Stromal cell of bone marrow (primary cell): Measurements from ENCODE around the gene SARS2.
A peak's percentile ranks its signal among the peaks of the same experiment; 100 is the strongest.
"Not testable (repeated sequence)": the region's sequence is repeated elsewhere in the genome, so short reads cannot be mapped to it uniquely, and the experiment has no call there.

ENCODE experiments used
- DNase-seq: peaks from one replicate; pipeline ENCODE4 v3.0.0-alpha.2; 2012; ENCODE audit warnings: low read depth

The SARS2 gene, protein sequence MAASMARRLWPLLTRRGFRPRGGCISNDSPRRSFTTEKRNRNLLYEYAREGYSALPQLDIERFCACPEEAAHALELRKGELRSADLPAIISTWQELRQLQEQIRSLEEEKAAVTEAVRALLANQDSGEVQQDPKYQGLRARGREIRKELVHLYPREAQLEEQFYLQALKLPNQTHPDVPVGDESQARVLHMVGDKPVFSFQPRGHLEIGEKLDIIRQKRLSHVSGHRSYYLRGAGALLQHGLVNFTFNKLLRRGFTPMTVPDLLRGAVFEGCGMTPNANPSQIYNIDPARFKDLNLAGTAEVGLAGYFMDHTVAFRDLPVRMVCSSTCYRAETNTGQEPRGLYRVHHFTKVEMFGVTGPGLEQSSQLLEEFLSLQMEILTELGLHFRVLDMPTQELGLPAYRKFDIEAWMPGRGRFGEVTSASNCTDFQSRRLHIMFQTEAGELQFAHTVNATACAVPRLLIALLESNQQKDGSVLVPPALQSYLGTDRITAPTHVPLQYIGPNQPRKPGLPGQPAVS

DNA sequence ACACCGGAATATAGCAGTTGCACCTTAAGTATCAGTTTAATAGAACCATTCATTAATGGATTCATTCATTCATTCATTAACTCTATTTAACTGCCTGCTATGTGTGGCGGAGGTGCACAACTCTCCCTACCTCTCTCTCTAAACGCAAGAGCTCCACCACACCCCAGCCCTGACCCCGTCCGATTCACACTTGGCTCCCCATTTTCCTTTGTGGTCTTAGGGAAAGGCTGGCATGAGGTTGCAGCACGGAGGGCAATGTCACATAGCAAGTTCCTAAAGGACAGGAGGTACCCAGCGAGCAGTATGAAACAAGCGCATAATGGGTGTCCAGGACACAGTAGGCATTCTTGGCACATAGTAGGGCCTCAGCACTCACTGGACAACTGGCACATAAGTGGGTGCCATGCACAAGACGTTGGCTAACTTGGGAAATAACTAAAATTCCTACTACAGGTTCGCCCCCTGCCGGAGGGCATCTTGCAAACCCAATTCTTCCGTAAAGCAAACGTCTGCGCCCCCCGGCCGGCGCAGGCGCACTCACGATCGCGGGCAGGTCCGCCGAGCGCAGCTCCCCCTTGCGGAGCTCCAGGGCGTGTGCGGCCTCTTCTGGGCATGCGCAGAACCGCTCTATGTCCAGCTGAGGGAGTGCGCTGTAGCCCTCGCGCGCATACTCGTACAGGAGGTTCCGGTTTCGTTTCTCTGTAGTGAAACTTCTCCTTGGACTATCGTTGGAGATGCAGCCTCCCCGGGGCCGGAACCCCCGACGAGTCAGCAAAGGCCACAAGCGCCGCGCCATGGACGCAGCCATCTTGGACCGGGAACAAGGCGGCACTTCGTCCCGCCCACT is at the start of gene SARS2:
Gene SARS2 (minus strand): TSS at position 835 of the 847 bp plus-strand sequence. CDS start 27 bp downstream, at position 808.
- DNase-seq = peak; percentile 77

DNA sequence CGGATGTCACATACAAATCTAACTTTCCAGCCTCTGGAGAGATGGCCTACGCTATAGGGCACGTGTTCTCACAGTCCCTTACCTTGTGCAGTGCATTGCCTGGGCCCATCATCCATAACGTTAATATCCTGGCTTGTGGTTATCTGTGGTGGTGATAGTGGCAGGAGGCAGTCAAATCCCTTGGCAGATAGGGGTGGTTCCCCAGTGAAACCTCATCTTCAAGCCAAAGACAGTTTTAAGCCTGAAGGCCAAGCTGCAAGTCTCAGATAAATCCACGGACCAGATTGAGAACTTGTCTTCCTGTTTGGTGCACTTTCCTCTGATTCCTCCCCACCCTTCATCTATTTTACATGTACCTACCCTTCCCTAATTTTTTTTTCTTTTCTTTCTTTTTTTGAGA is 49.2 kb upstream of the SARS2 start:
- DNase-seq = no peak

DNA sequence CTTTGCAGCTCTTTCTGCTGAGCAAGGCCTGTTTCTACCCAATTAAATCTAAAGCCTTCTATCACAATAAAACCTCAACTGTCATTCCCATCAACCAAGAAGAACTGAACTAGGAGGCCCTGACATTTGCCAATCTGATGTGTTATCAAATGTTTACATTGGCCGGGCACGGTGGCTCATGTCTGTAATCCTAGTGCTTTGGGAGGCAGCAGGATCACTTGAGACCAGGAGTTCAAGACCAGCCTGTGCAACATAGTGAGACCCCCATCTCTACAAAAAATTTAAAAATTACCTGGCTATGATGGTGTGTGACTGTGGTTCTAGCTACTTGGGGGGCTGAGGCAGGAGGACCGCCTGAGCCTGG is 47.7 kb upstream of the SARS2 start:
- no peak for DNase-seq

DNA sequence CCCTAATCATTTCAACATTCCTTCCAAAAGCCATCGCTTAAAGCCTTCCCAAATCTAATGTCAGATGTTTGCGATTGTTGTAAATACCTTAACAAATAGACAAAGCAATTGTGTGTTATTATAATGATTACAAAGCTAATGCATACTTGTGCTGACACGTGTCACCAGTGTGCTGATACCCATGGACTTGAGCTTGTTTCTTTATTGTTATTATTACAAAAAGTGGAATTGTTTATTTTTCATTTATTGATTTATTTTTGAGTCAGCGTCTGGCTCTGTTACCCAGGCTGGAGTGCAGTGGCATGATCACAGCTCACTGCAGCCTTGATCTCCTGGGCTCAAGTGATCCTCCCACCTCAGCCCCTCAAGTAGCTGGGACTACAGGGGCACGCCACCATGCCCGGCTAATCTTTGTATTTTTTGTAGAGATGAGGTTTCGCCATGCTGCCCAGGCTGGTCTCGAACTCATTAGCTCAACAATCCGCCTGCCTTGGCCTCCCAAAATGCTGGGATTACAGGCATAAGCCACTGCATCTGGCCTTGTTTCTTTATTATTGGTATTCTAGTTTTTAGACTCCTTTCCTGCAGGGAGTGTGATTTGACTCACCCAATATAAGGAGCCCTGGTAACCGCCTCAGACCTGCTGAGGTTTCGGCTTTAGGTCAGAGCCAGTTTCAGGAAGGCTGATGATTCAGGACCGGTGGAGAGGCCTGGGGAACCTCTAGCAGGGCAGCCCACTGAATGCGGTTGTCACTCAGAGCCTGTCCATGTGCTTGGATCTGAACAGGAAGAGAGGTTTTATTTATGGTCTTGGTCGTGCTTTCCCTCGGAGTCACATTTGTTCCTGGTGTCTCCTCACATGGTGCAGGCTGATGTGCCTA is 47.1 kb upstream of the SARS2 start:
- DNase-seq = no peak

DNA sequence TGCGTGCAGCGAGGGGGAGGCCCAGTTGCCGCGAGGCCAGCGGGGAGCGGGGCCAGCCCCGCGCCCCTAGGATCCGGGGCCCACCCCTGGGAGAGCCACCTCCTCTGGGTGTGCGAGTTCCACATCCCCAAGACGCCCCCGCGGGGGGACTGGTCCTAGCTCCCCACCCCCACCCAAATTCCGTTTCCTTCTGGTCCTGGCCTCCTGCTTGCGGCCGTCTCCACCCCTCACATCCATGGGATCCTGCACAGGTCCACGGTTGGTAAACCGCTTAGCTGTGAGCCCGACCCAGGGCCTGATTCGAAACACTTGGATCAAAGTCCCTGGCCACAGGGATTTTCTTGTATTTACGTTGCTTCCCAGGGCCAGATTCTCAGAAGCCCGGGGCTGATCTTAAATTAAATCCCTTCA is 45.3 kb upstream of the SARS2 start:
- DNase-seq = no peak

DNA sequence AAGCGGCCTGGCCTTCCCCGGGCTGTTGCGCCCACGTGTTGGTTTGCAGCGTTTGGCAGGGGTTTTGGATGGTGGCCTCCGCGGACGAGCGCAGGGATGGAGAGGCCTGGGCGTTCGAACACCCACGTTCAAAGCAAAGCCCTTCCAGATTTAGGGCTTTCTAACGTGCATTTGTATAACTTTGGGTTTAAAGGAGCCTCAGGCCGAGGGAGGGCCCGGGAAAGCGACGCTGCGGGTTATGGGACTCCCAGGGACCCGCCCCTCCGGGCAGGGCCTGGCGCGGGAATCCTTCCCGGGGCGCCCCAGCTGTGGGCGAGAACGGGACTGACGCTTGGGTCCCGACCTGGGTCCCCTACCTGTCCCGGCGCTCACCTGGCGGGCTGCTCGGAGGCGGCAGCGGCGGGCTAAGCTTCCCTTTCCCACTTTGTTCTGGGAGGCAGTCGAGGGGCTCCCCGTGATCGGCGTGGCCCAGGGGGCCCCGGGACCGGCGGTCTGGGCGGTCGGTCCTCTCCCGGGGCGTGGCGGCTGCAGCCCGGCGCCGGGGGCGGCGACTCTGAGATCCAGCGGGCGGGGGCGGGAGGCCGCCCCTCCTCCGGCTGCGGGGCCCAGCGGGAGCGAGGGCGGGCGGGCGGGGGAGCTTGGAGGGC is 44.8 kb upstream of the SARS2 start, which contains the start of gene FBXO17:
Gene FBXO17 (minus strand): TSS at position 529 of the 647 bp plus-strand sequence. CDS start 25,423 bp downstream, outside the sequence.
- DNase-seq = no peak

DNA sequence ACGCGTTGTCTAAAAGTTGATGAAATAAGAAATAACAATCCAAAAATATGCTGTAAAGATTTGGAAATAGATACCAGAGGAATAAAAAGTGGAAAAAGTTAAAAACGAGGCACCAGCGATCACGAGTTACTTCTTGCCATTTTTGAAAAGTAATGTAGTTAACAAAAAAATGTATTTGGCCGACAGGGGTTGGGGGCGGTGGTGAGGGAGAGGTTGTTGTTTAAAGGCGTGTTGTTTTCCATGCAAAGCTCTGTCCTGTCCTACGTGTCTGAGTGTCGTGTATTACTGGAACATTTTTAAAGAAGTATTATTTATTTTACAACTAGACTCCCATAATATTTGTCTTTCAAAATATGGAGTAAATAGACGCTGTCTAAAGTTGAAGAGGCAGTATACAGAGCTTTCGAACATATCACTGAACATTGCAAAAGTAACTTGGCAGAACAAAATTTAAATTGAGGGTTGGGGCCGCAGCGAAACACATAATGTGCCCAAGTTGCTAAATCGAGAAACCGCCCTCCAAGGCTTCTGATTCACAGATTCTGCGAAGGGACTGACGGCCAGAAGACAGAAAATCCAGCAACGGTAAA is 44.2 kb upstream of the SARS2 start:
- no peak for DNase-seq

DNA sequence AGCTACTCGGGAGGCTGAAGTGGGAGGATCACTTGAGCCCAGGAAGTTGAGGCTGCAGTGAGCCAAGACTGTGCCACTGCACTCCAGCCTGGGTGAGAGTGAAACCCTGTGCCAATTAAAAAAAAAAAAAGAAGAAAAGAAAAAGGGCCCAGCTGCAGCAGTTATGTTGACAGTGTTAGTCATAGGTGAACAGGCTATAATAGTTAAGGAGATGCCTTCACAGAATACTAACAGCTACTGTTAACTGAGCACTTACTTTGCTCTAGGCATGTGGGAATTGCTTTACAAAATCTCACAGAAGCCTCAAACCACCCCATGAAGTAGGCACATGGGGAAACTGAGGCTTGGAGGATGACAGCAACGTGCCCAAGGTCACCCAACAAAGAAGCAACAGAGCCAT is 41.1 kb upstream of the SARS2 start:
- no peak for DNase-seq

DNA sequence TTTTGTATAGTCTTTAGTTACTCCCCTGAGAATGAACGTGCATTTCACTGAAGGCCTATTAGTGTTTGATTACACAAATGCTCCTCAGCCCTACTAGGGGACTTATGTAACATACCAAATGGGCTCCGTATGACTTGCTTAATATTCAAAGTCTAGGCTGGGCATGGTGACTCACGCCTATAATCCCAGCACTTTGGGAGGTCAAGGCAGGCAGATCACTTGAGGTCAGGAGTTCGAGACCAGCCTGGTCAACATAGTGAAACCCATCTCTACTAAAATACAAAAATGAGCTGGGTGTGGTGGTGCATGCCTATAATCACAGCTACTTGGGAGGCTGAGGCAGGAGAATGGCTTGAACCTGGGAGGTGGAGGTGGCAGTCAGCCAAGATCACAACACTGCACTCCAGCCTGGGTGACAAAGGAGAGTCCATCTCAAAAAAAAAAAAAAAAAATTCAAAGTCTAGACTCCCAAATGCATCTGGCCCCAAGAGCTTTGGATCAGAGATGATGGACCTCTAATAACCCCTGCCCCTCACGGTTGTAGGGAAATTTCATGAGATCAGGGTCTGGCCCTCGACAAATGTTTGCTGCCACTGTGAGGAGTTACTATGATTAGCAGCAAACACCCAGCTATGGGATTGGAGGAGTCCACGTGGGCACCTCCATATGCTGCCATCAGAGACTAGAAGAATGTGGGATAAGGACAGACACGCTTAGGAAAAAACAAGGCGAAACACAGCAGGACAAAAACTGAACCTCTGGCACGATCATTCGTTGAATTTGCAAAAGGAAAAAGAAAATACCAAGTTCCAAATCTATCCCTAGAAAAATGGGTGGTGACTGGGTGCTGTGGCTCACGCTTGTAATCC is 40.3 kb upstream of the SARS2 start:
- DNase-seq = no peak

DNA sequence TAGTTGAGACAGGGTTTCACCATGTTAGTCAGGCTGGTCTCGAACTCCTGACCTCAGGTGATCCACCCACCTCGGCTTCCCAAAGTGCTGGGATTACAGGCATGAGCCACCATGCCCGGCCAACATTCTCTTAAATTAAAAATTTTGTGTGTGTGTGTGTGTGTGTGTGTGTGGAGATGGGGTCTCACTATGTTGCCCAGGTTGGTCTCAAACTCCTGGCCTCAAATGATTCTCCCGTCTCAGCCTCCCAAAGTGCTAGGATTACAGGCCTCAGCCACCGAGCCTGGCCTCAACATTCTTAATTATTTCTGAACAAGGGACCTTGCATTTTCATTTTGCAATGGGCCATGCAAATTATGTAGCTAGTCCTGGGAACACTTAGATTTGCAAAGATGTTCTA is 35.6 kb upstream of the SARS2 start:
- not testable (repeated sequence) for DNase-seq

DNA sequence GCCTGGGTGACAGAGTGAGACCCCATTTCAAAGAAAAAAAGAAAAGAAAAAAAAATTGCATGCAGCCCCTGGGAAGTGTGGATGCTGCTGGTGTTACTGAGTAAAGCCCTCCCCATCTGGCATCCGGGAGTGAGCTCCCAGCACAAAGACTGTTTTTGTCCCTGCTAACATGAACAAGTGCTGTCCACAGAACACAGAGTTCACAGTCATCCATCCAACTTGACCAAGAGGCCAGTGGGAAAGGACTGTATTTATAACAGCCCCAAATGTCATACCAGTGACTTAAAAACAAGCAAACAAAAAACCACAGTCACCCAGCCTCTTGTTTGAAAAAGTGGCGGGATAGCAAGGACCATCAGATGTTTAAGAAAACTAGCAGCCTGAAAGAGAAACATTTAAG is 34.2 kb upstream of the SARS2 start:
- DNase-seq = no peak

DNA sequence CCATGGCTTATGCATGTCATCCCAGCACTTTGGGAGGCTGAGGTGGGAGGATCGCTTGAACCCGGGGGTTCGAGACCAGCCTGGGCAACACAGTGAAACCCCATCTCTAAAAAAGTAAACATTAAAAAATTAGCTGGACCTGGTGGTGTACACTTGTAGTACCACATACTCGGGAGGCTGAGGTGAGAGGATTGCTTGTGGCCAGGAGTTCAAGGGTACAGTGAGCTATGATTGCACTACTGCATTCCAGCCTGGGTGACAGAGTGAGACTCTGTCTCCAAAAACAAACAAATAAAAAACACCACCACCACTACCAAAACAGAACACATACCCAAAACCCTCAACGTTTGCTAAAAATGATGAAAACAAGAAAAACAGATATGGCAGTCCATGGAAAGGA is 29.1 kb upstream of the SARS2 start:
- no peak for DNase-seq

DNA sequence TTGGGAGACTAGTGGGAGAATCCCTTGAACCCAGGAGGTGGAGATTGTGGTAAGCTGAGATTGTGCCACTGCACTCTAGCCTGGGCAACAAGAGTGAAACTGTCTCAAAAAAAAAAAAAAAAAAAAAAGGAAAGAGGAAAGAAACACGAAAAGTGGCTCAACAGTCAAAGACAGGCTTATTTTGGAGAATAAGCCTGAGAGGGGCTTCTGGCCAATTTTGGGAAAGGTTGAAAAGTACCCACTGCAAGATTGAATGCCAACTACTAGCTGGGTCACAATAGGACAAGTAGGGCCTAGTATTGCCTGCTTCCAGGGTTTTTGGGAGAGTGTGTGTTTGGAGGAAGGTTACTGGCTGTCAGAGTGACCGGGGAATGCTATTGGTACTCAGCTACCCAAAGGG is 27.7 kb upstream of the SARS2 start:
- DNase-seq = no peak

DNA sequence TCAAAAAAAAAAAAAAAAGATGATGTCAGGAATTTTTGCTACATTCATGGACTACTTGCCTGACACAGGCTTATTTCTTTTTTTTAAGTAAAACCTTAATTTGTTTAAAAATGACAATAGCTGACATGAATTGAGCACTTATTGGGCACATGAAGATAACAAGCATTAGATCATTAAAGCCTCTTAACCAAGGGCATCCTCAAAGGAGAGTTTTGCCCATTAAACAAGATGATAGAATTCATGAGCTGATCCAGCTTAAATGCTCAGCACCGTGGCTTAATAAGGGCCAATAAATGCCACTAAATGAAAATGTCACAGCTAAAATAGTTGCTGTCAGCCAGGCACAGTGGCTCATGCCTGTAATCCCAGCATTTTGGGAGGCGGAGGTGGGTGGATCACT is 25.7 kb upstream of the SARS2 start:
- no peak for DNase-seq

DNA sequence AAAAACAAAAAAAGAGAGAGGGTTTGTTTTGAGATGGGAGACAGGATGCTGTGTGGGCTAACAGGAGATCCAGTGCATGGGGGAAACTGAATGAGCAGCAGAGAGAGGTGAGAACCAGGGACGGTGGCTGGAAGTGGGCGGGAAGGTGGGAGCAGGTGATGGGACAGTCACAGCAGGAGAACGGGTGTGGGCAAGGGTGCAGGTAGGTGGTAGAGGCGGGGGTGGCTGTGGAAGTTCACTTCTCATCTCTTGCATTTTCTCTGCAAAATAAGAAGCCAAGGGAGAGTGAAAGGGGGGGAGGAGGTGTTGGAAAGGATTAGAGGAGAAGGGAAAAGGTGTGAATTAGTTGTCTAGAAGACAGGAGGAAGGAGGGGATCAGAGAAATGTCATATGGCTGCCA is 23.1 kb upstream of the SARS2 start:
- no peak for DNase-seq

DNA sequence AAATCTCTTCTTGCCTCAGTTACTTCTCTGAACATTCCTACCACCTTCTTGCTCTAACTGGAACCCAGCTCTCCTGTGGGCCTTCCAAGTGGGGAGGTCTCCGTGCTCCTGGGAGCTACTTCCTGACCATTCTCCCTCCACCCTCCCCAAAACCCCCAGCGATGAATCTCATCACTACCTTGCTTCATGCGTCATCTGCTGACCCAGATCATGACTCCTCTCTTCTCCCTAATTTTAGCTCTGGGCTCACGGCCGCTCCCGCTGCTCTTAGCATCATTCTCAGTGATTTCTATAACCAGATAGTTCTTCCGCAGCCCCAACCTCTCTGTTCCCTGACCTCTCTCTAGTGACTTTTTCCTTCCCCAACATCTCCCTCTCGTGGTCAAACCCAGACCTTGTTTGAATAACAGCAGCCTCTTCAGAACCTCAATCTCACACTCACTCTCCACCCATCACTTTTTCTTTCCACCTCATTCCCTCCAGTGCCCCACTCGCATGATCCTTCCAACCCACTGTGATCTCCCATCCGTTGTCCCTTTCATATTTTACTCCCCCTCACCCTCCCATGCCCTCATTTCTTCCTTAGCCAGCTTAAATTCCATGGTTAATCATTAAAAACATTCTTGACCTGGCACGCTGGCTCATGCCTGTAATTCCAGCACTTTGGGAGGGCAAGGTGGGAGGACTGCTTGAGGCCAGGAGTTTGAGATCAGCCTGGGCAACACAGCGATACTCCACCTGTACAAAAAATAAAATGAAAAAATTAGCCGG is 22.0 kb upstream of the SARS2 start:
- no peak for DNase-seq

DNA sequence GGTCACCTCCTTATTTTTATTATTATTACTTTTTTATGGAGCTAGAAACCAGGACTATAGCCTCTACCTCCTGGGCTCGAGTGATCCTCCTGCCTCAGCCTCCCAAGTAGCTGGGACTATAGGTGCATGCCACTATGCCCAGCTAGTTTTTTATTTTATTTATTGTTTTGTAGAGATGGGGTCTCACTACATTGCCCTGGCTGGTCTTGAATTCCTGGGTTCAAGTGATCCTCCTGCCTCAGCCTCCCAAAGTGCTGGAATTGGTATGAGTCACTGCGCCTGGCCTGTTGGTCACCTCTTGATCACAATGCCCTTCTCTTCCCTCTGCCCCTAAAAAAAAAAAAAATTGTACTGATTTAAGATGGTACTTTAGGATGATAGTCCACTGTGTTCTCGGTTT is 20.6 kb upstream of the SARS2 start:
- no peak for DNase-seq

DNA sequence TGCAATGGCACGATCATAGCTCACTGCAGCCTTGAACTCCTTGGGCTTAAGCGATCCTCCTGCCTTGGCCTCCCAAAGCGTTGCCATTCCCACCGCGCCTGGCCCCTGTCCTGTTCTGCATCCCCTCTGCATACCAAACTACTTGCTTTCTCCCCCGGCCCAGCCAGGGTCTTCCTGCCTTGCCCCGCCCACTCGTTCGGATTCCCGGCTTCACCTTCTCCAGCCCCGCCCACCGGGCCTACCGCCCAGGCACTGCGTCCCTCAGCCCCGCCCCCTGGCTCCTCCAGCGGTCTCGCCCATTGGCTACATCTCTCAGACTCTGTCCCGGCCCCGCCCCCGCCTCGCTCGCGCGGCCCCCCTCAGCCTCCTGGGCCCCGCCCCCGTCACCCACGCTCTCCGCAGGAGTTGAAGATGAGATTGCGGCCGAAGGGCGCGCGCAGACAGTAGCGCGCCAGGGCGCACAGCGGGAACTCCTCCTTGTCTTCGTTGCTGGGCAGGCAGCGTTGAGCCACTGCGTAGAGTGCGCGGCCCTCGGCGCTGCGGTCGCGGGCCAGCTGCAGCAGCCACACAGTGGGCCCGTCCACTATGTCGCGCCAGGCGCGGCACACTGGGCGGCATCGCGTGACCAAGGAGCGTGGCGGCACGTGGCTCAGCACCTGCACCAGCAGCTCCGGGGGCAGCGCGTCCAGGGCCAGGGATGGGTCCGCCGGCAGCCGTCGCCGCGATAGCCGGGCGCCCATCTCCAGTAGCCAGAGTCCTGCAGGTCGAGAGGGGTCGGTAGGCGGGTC is 19.2 kb upstream of the SARS2 start:
- DNase-seq = no peak
